SK-N-MC (cell line): ENCODE measurements around the gene SH3BP5.

Experiments used
- EZH2 ChIP-seq: fragments of 200-600 bp; sonication (generic); IDR thresholded peaks from one replicate; pipeline ENCODE4 v1.6.1; 2017; ENCODE audit warnings: antibody characterized with exemption
- POLR2AphosphoS5 ChIP-seq: IDR thresholded peaks from 2 replicates; pipeline ENCODE4 v1.6.1; 2012; ENCODE audit warnings: mild to moderate bottlenecking, low read depth, low read length, borderline replicate concordance

DNA sequence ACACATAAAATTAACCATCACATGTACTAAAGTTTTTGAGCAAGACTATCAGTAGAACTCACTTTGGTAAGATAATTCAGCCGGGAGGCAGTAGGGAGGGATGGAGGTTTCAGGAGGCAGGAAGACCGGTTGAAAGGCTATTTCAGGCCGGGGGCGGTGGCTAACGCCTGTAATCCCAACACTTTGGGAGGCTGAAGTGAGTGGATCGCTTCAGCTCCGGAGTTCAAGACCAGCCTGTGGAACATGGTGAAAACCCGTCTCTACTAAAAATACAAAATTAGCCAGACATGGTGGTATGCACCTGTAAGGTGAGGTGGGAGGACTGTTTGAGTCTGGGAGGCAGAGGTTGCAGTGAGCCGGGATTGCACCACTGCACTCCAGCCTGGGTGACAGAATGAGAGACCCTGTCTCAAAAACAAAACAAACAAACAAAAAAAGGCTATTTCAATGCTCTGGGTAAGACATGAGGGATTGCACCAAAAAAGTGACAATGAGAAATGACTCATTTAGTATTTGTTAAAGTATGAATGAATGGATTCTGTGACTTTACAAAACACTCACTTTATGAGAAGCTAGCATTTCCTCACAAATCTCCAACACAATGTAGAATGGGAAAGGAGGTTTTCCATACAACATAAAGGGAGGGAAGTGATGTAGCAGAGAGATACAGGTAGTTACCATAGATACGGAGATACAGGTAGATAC is 43.9 kb downstream of the SH3BP5 start:
- TF ChIP-seq POLR2AphosphoS5 (no peak), EZH2 (no peak)
